ENCODE results near the gene PHLDA3. TPM values are rescaled to one million over a fixed set of nuclear protein-coding genes. Genes with fewer than 3 reads are reported as not detected.
"Not testable (repeated sequence)": the region's sequence is repeated elsewhere in the genome, so short reads cannot be mapped to it uniquely, and the experiment has no call there.

The PHLDA3 gene
- total RNA-seq, 3 donors from 2014 or later (not counting 1 experiment from before 2014, with no cell fraction given): 0.63 to 1.7 (median 1.1) TPM

- TF ChIP-seq CTCF (IDR thresholded peaks at IDR 0.05): no peak
- Histone ChIP-seq H3K4me3 (ENCODE audit: low read length) (no peak overlapping the region), H3K4me1 (ENCODE audit: control insufficient read depth, insufficient read depth, low read length) (no peaks in the 10 kb centered on the region), H3K9me3 (ENCODE audit: control insufficient read depth, insufficient read depth, low read length) (no peaks in the 10 kb centered on the region), H3K27ac (ENCODE audit: low read length) (no peak overlapping the region), H3K27me3 (ENCODE audit: control insufficient read depth, insufficient read depth, low read length) (no peaks in the 10 kb centered on the region), H3K36me3 (ENCODE audit: control insufficient read depth, insufficient read depth, low read length) (no peaks in the 10 kb centered on the region)
- intact Hi-C loops (cut with micrococcal nuclease): no loop called here
- DNase-seq (no peak), ATAC-seq (no peak)
- 73% methylated on average over 2 of the region's 2 CpGs for WGBS (ENCODE audit: insufficient coverage)
- Mint-ChIP-seq H3K36me3 (no peaks in the 10 kb centered on the region), H3K4me1 (peaks cover 0 to 8% of the 10 kb centered on the region in 2 donors), H3K27me3 (ENCODE audit: low read depth in 2 of 2) (peaks cover 31 to 49% of the 10 kb centered on the region in 2 donors), H3K27ac (no peak overlapping the region), H3K9me3 (no peaks in the 10 kb centered on the region), H3K4me3 (no peak overlapping the region)
Observed at GRCh38 chr1:201475130-201475529, 6.1 kb upstream of the PHLDA3 start.

- 90% methylated on average over 2 of the region's 2 CpGs for WGBS (ENCODE audit: insufficient coverage)
- Mint-ChIP-seq H3K27ac (no peak overlapping the region), H3K27me3 (ENCODE audit: low read depth in 2 of 2) (peaks cover 34 to 54% of the 10 kb centered on the region in 2 donors), H3K9me3 (no peaks in the 10 kb centered on the region), H3K4me3 (no peak overlapping the region), H3K4me1 (peaks cover 0 to 8% of the 10 kb centered on the region in 2 donors), H3K36me3 (no peaks in the 10 kb centered on the region)
- H3K4me3 ChIP-seq (ENCODE audit: low read length): no peak overlapping the region
- intact Hi-C loops (cut with micrococcal nuclease): no loop called here
- H3K27ac ChIP-seq (ENCODE audit: low read length): no peak overlapping the region
- no peaks in the 10 kb centered on the region for H3K9me3 ChIP-seq (ENCODE audit: control insufficient read depth, insufficient read depth, low read length)
- ATAC-seq (no peak), DNase-seq (no peak)
- peaks cover 5% of the 10 kb centered on the region for H3K27me3 ChIP-seq (ENCODE audit: control insufficient read depth, insufficient read depth, low read length)
- H3K36me3 ChIP-seq (ENCODE audit: control insufficient read depth, insufficient read depth, low read length): no peaks in the 10 kb centered on the region
- no peak for TF ChIP-seq CTCF (IDR thresholded peaks at IDR 0.05)
- peaks cover 5% of the 10 kb centered on the region for H3K4me1 ChIP-seq (ENCODE audit: control insufficient read depth, insufficient read depth, low read length)
Observed at GRCh38 chr1:201473296-201473695, 4.3 kb upstream of the PHLDA3 start.

- WGBS (ENCODE audit: insufficient coverage): 89% methylated on average over 8 of the region's 8 CpGs
- H3K4me3 ChIP-seq (ENCODE audit: low read length); H3K27ac ChIP-seq (ENCODE audit: low read length); ATAC-seq; H3K9me3 Mint-ChIP-seq; DNase-seq; H3K4me1 ChIP-seq (ENCODE audit: control insufficient read depth, insufficient read depth, low read length); H3K4me3 Mint-ChIP-seq; H3K27ac Mint-ChIP-seq; H3K9me3 ChIP-seq (ENCODE audit: control insufficient read depth, insufficient read depth, low read length); intact Hi-C loops (cut with micrococcal nuclease); H3K36me3 Mint-ChIP-seq; H3K27me3 ChIP-seq (ENCODE audit: control insufficient read depth, insufficient read depth, low read length); H3K36me3 ChIP-seq (ENCODE audit: control insufficient read depth, insufficient read depth, low read length): not testable (repeated sequence)
- Mint-ChIP-seq H3K4me1 (peaks cover 0 to 12% of the 10 kb centered on the region in 2 donors), H3K27me3 (ENCODE audit: low read depth in 2 of 2) (peaks cover 36 to 58% of the 10 kb centered on the region in 2 donors)
Observed at GRCh38 chr1:201472321-201472720, 3.3 kb upstream of the PHLDA3 start.

- H3K9me3 Mint-ChIP-seq: no peaks in the 10 kb centered on the region
- no peak for TF ChIP-seq CTCF (IDR thresholded peaks at IDR 0.05)
- H3K27me3 ChIP-seq (ENCODE audit: control insufficient read depth, insufficient read depth, low read length): peaks cover 7% of the 10 kb centered on the region
- no peaks in the 10 kb centered on the region for H3K36me3 ChIP-seq (ENCODE audit: control insufficient read depth, insufficient read depth, low read length)
- no peak overlapping the region for H3K4me3 ChIP-seq (ENCODE audit: low read length)
- H3K27ac Mint-ChIP-seq: no peak overlapping the region
- H3K9me3 ChIP-seq (ENCODE audit: control insufficient read depth, insufficient read depth, low read length): no peaks in the 10 kb centered on the region
- no peak overlapping the region for H3K27ac ChIP-seq (ENCODE audit: low read length)
- H3K4me1 ChIP-seq (ENCODE audit: control insufficient read depth, insufficient read depth, low read length): peaks cover 7% of the 10 kb centered on the region
- peaks cover 34 to 53% of the 10 kb centered on the region in 2 donors for H3K27me3 Mint-ChIP-seq (ENCODE audit: low read depth in 2 of 2)
- DNase-seq (no peak), ATAC-seq (no peak)
- WGBS (ENCODE audit: insufficient coverage): 82% methylated on average over 3 of the region's 3 CpGs
- no peaks in the 10 kb centered on the region for H3K36me3 Mint-ChIP-seq
- intact Hi-C loops (cut with micrococcal nuclease): no loop called here
- peaks cover 0 to 12% of the 10 kb centered on the region in 2 donors for H3K4me1 Mint-ChIP-seq
- no peak overlapping the region for H3K4me3 Mint-ChIP-seq
Observed at GRCh38 chr1:201471772-201472171, 2.8 kb upstream of the PHLDA3 start.
